Activated naive CD4-positive, alpha-beta T cell treated with anti-CD3 and anti-CD28 coated beads for 36 hours (primary cell): ENCODE results near the gene ERP27. TPM values are rescaled to one million over a fixed set of nuclear protein-coding genes. Genes with fewer than 3 reads are reported as not detected.

Experiments
- CTCF ChIA-PET: fragments of 350-600 bp; sonication (Branson Sonifier 250); formaldehyde crosslinking; loops from one replicate; lab custom pipeline; 2021; ENCODE audit warnings: antibody characterized with exemption; lab: Charles Lee
- DNase-seq: peaks from one replicate; pipeline ENCODE4 v3.0.0-alpha.2; 2020
- H3K27ac Mint-ChIP-seq: one replicate; pipeline ENCODE4 v1.8.0; 2021; ENCODE audit warnings: mild to moderate bottlenecking, mixed read lengths
- H3K27me3 Mint-ChIP-seq: one replicate; pipeline ENCODE4 v1.8.0; 2021; ENCODE audit warnings: low read depth, mixed read lengths
- H3K36me3 Mint-ChIP-seq: one replicate; pipeline ENCODE4 v1.8.0; 2021; ENCODE audit warnings: low read depth, mixed read lengths
- H3K4me1 Mint-ChIP-seq: one replicate; pipeline ENCODE4 v1.8.0; 2021; ENCODE audit warnings: low read depth, mixed read lengths
- H3K4me3 Mint-ChIP-seq: one replicate; pipeline ENCODE4 v1.8.0; 2021; ENCODE audit warnings: mild to moderate bottlenecking, moderate library complexity, mixed read lengths
- H3K9me3 Mint-ChIP-seq: one replicate; pipeline ENCODE4 v1.8.0; 2021; ENCODE audit warnings: mixed read lengths
- intact Hi-C: fragments of 100-400 bp; cut with micrococcal nuclease; formaldehyde crosslinking; loops from one replicate; pipeline ENCODE4 v1.15.1; 2023
- total RNA-seq, 2 experiments: library from RNA; stranded (reverse); gene quantifications; one replicate each; pipeline ENCODE4 v1.2.3, GENCODE V29; 2021

Gene ERP27
- total RNA-seq: 1 to 10 TPM; 1.0 to 1.2 TPM

DNA sequence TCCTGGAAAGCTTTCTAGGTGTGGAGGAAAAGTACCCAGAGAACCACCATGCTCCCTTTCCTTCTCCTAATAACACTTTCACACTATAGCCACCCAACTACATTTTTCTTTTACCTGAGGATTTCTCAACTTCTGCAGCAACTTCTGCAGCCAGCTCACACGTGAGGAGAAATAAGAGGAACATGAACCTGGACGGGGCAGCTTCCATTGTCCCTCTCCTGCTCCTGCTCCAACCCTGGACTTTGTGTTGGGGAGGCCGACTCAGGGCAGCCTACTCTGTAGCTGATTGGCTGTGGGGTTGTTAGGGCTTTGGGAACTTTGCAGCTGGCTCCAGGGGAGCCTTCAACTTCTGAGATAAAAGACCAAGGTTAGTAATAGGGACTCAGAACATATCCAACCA, at the start of gene ERP27:
ERP27 (minus strand) TSS at position 237 of the 400 bp plus-strand sequence; CDS start at position 208, 29 bp downstream.
- CTCF ChIA-PET: interaction anchor here (0.8 to 3.1 kb wide), 5 partner anchors 10 to 59 kb away, joined by 4 to 22 read pairs (median 6); no protein-coding TSS in a partner anchor
- Mint-ChIP-seq H3K4me1 (peaks cover 43% of the 10 kb centered on the region), H3K27me3 (no peaks in the 10 kb centered on the region), H3K9me3 (peaks cover 2% of the 10 kb centered on the region), H3K27ac (peak within 1 kb of the TSS; percentile 91), H3K36me3 (peaks cover 35% of the 10 kb centered on the region), H3K4me3 (peak within 1 kb of the TSS; percentile 13)
- DNase-seq: no peak
- intact Hi-C loops: loop anchor here (5.0 kb wide), 1 partner anchor 284 kb away; the partner anchor contains the start of gene RERG

DNA sequence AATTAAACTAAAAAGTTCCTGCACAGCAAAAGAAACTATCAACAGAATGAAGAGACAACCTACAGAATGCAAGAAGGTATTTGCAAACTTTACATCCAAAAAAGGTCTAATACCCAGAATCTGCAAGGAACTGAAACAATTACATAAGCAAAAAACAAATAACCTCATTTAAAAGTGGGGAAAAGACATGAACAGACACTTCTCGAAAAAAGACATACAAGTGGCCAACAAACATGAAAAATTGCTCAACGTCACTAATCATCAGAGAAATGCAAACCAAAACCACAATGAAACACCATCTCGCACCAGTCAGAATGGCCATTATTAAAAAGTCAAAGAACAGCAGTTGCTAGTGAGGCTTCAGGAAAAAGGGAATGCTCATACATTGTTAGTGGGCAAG, 49.7 kb upstream of the ERP27 start:
- CTCF ChIA-PET: interaction anchor here (0.6 kb wide), 1 partner anchor 39 kb away, joined by 3 read pairs; no protein-coding TSS in a partner anchor
- H3K36me3 Mint-ChIP-seq: peaks cover 1% of the 10 kb centered on the region
- H3K27ac Mint-ChIP-seq: no peak overlapping the region
- H3K9me3 Mint-ChIP-seq: peaks cover 7% of the 10 kb centered on the region
- H3K27me3 Mint-ChIP-seq: no peaks in the 10 kb centered on the region
- H3K4me1 Mint-ChIP-seq: peaks cover 24% of the 10 kb centered on the region
- DNase-seq: no peak
- no peak overlapping the region for H3K4me3 Mint-ChIP-seq
- intact Hi-C loops: no loop called here

DNA sequence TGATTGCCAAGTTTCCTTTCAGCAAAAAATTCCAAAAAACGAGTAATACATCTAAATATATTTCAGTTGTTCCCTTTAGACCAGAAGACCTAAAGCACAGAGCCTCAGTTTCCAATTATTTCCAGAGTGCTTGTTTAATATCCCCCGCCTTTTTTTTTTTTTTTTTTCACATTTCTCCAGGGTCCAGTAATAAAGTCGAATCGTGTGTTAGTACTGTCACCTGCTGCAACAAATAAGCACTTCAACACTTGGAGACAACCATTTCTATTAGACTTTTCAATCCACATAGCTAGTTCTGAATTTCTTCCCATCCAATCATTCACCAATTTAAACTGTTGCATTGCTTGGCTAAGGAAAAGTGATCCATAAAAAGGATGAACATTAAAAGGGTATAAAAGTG, 48.1 kb upstream of the ERP27 start:
- CTCF ChIA-PET: interaction anchor here (0.7 to 1.7 kb wide), 4 partner anchors 50 to 141 kb away, joined by 3 to 8 read pairs (median 6); no protein-coding TSS in a partner anchor
- Mint-ChIP-seq H3K4me1 (peaks cover 34% of the 10 kb centered on the region), H3K9me3 (peaks cover 5% of the 10 kb centered on the region), H3K4me3 (no peak overlapping the region), H3K36me3 (peaks cover 1% of the 10 kb centered on the region), H3K27ac (no peak overlapping the region), H3K27me3 (no peaks in the 10 kb centered on the region)
- no peak for DNase-seq
- intact Hi-C loops: loop anchor here (2.0 kb wide), 1 partner anchor 50 kb away; no protein-coding TSS in a partner anchor

- intact Hi-C loops: loop anchor here (5.0 kb wide), 1 partner anchor 38 kb away; no protein-coding TSS in a partner anchor
- H3K9me3 Mint-ChIP-seq: no peaks in the 10 kb centered on the region
- no peak for DNase-seq
- CTCF ChIA-PET: interaction anchor here (0.7 to 1.5 kb wide), 4 partner anchors 11 to 203 kb away, joined by 3 to 6 read pairs (median 4); partner anchors contain the start of gene PDE6H
- H3K27me3 Mint-ChIP-seq: no peaks in the 10 kb centered on the region
- H3K4me1 Mint-ChIP-seq: peaks cover 49% of the 10 kb centered on the region
- no peak overlapping the region for H3K4me3 Mint-ChIP-seq
- H3K27ac Mint-ChIP-seq: no peak overlapping the region
- H3K36me3 Mint-ChIP-seq: no peaks in the 10 kb centered on the region
These were observed 46.5 kb upstream of the ERP27 start for GRCh38 chr12:14984766-14985285.

DNA sequence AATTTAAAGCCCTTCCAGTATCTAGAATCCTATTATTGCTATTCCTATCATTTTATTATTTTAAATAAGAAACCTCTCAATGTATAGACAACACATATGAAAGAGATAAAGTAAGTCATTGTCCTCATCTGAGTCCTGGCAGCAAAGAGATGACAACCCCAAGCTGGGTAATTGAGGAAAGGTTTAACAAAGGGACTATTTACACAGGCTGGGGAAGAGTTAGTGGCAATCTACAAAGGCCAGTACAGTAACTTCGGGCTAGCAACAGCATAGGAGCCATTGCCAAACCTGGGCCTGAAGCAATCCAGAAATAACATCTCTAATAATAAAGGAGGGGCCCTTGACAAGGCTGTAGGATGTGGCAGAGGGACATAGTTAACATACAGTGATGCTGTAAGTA, 45.7 kb upstream of the ERP27 start:
- no peaks in the 10 kb centered on the region for H3K27me3 Mint-ChIP-seq
- no peak overlapping the region for H3K27ac Mint-ChIP-seq
- intact Hi-C loops: loop anchor here (5.0 kb wide), 1 partner anchor 37 kb away; no protein-coding TSS in a partner anchor
- no peak for DNase-seq
- peaks cover 56% of the 10 kb centered on the region for H3K4me1 Mint-ChIP-seq
- H3K36me3 Mint-ChIP-seq: no peaks in the 10 kb centered on the region
- no peak overlapping the region for H3K4me3 Mint-ChIP-seq
- H3K9me3 Mint-ChIP-seq: no peaks in the 10 kb centered on the region
- CTCF ChIA-PET: interaction anchor here (0.6 kb wide), 2 partner anchors 199 to 337 kb away, joined by 4 read pairs; no protein-coding TSS in a partner anchor

DNA sequence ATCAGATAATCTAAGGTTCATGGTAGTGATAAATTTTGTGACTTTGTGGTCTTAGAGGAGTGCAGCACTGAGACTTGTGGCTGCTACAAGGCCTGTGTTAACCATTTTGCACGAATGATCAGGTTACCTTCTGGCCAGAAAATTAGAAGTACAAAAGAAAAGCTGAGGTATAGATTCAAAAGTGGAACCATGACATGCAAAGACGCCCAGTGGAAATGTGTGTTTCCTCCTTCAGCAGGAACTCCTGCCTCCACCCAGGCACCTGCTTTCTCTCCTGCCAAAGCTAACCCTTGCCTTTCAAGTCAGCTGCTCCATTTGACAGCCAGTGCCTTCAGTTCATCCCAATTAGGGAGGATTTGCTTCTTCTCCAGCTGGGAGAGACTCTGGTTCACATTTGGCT, 44.7 kb upstream of the ERP27 start:
- CTCF ChIA-PET: interaction anchor here (0.6 to 0.9 kb wide), 4 partner anchors 9 to 169 kb away, joined by 3 to 5 read pairs (median 3); no protein-coding TSS in a partner anchor
- DNase-seq: peak; percentile 43
- H3K9me3 Mint-ChIP-seq: no peaks in the 10 kb centered on the region
- no peaks in the 10 kb centered on the region for H3K36me3 Mint-ChIP-seq
- H3K4me1 Mint-ChIP-seq: peaks cover 65% of the 10 kb centered on the region
- intact Hi-C loops: loop anchor here (5.0 kb wide), 1 partner anchor 36 kb away; no protein-coding TSS in a partner anchor
- H3K4me3 Mint-ChIP-seq: peak overlapping the region; percentile 12
- H3K27me3 Mint-ChIP-seq: no peaks in the 10 kb centered on the region
- peak overlapping the region; percentile 3 for H3K27ac Mint-ChIP-seq

DNA sequence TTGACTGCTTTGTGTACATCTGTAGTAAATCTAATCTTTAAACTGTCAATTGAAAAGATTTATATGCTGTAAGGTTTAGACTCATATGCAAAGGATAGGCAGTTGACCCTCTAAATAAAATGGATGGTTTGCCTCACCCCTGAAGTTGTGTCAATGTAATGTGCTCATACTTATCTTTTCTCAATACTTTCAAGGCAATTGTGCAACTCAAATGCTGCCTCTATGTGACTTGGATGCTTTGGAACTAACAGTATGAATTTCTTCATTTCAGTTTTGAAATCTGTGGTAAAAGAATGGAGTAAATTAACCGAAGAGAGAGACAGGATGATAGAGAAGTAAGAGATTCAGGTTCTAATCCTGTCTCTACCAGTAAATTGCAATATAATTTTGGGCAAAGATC, 44.2 kb upstream of the ERP27 start:
- Mint-ChIP-seq H3K4me3 (no peak overlapping the region), H3K9me3 (no peaks in the 10 kb centered on the region), H3K36me3 (no peaks in the 10 kb centered on the region), H3K27ac (no peak overlapping the region), H3K27me3 (no peaks in the 10 kb centered on the region), H3K4me1 (peaks cover 69% of the 10 kb centered on the region)
- intact Hi-C loops: loop anchor here (5.0 kb wide), 1 partner anchor 35 kb away; no protein-coding TSS in a partner anchor
- CTCF ChIA-PET: interaction anchor here (0.6 to 1.2 kb wide), 2 partner anchors 9 to 14 kb away, joined by 3 to 4 read pairs; no protein-coding TSS in a partner anchor
- no peak for DNase-seq

DNA sequence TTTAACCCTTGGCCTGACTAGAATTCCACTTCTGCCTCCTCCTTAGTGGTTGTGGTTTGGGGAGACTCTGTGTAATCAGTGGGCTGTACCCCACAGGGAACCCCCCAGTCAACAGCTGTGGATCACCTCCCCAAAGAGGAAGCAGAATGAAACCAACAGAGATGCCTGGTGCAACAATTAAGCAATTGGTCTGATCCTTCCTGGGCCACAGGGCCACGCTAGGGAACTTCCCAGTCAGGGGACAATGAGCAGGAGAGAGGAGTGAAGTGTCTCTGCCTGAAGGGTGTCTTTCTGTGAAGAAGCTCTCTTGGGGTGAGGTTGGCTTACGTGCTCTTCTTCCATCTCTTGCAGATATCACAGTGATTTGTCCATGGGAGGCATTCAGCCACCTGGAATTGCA, 42.7 kb upstream of the ERP27 start:
- Mint-ChIP-seq H3K9me3 (no peaks in the 10 kb centered on the region), H3K4me1 (peaks cover 65% of the 10 kb centered on the region), H3K27ac (no peak overlapping the region), H3K27me3 (no peaks in the 10 kb centered on the region), H3K36me3 (no peaks in the 10 kb centered on the region), H3K4me3 (no peak overlapping the region)
- DNase-seq: no peak
- CTCF ChIA-PET: interaction anchor here (1.2 to 2.0 kb wide), 3 partner anchors 8 to 16 kb away, joined by 3 to 6 read pairs (median 4); no protein-coding TSS in a partner anchor
- intact Hi-C loops: loop anchor here (5.0 kb wide), 1 partner anchor 34 kb away; no protein-coding TSS in a partner anchor

DNA sequence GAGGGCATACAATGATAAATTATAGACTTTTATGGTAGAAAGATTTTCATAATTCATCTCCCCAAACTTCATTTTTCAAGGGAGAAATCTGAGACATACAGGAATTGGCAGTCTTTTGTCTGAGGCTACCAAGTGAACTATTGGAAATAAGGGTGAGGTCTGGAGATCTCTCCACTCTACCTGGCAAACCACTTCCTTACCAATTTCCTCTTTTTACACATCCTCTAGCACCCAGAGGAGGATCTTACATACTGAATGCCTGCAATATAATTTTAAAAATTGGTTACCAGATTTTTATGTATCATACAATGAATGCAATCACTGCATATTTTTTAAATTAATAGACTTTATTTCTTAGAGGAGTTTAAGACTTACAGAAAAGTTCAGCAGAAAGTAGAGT, 41.1 kb upstream of the ERP27 start:
- DNase-seq: no peak
- no peaks in the 10 kb centered on the region for H3K9me3 Mint-ChIP-seq
- CTCF ChIA-PET: interaction anchor here (0.6 to 1.2 kb wide), 2 partner anchors 131 to 154 kb away, joined by 3 read pairs; no protein-coding TSS in a partner anchor
- H3K27ac Mint-ChIP-seq: no peak overlapping the region
- intact Hi-C loops: loop anchor here (1.0 kb wide), 1 partner anchor 8 kb away; no protein-coding TSS in a partner anchor
- no peak overlapping the region for H3K4me3 Mint-ChIP-seq
- H3K4me1 Mint-ChIP-seq: peaks cover 60% of the 10 kb centered on the region
- H3K36me3 Mint-ChIP-seq: no peaks in the 10 kb centered on the region
- H3K27me3 Mint-ChIP-seq: no peaks in the 10 kb centered on the region

DNA sequence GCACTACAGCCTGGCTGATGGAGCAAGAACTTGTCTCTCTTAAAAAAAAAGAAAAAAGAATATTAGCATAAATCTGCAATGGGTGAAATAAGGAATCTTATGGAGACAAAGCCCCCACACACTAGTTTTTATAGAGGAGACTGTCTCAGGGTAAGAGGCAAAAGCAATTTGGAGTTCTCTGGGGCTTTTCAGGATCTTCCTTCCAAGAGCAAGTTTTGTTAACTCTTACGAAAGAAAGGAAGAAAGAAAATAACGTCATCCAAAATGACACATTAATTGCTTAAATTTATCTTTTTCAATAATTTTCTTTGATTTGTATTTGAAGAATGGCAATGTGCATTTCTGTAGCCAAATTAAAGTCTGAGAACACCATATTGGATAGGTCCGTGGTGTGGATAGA, 38.3 kb upstream of the ERP27 start:
- peaks cover 60% of the 10 kb centered on the region for H3K4me1 Mint-ChIP-seq
- CTCF ChIA-PET: no interaction called here
- H3K27me3 Mint-ChIP-seq: no peaks in the 10 kb centered on the region
- no peaks in the 10 kb centered on the region for H3K9me3 Mint-ChIP-seq
- H3K4me3 Mint-ChIP-seq: no peak overlapping the region
- H3K36me3 Mint-ChIP-seq: no peaks in the 10 kb centered on the region
- no peak for DNase-seq
- H3K27ac Mint-ChIP-seq: no peak overlapping the region
- intact Hi-C loops: no loop called here

- no peaks in the 10 kb centered on the region for H3K27me3 Mint-ChIP-seq
- intact Hi-C loops: no loop called here
- peaks cover 57% of the 10 kb centered on the region for H3K4me1 Mint-ChIP-seq
- H3K27ac Mint-ChIP-seq: no peak overlapping the region
- CTCF ChIA-PET: interaction anchor here (0.7 to 1.1 kb wide), 3 partner anchors 19 to 71 kb away, joined by 3 read pairs; no protein-coding TSS in a partner anchor
- no peaks in the 10 kb centered on the region for H3K36me3 Mint-ChIP-seq
- no peak for DNase-seq
- no peaks in the 10 kb centered on the region for H3K9me3 Mint-ChIP-seq
- H3K4me3 Mint-ChIP-seq: no peak overlapping the region
These were observed 37.1 kb upstream of the ERP27 start for GRCh38 chr12:14975457-14975856.

- H3K9me3 Mint-ChIP-seq: no peaks in the 10 kb centered on the region
- intact Hi-C loops: no loop called here
- peaks cover 59% of the 10 kb centered on the region for H3K4me1 Mint-ChIP-seq
- no peaks in the 10 kb centered on the region for H3K27me3 Mint-ChIP-seq
- no peak for DNase-seq
- no peaks in the 10 kb centered on the region for H3K36me3 Mint-ChIP-seq
- no peak overlapping the region for H3K27ac Mint-ChIP-seq
- CTCF ChIA-PET: interaction anchor here (0.6 to 1.1 kb wide), 2 partner anchors 66 to 284 kb away, joined by 3 read pairs; no protein-coding TSS in a partner anchor
- no peak overlapping the region for H3K4me3 Mint-ChIP-seq
These were observed 36.3 kb upstream of the ERP27 start for GRCh38 chr12:14974633-14975032.
